ENCODE data around the gene TFRC. TPM values are rescaled to one million over a fixed set of nuclear protein-coding genes. Genes with fewer than 3 reads are reported as not detected.

Gene TFRC
- total RNA-seq: 124 and 212 TPM in 2 replicates

DNA sequence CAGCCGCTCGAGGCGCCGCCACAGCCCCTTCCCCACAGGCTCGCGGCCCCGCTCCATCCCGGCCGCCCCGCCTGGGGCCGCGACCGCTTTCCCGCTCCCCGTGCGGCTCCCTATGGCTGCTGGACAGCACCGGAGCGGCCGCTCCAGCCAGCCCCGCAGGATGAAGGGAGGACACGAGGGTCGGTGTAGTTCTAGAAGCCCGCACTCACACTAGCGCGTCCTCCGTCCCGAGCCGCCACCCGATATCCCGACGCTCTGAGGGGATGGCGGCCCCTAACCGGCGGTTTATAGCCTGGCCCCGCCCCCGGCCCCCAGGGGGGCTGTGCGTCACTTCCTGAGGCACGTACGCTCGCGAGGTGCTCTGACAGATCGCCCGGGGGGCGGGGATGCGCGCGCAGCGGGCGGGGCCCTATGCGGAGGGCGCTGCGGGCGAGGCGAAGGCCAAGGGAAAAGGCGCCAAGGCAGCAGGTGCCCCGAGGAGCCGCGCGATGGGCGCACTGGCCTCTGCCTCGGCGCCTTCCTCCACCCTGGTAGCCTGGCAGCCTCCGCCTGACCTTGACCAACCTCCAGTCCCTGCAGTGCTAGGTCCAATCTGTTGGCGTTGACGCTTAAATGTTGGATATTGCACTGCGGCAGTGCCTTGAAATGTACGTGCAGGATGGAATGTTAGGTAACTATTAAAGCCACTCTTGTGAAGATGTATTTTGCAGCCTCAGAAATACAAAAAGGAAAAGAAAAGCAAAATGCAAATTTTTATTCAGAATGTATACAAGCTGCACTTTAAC is at the start of gene TFRC:
Gene TFRC, minus strand, starts transcription at position 257 of the 785 bp plus-strand sequence. CDS start 4,991 bp downstream, outside the sequence.

Other genes with a start within 250 kb of the TFRC start
- gene TNK2, start 173.5 kb downstream of the TFRC start, total RNA-seq: 7.6 and 8.1 TPM in 2 replicates
- not detected in 2 replicates for gene ZDHHC19, start 129.3 kb upstream of the TFRC start, total RNA-seq
- gene SLC51A, start 134.4 kb upstream of the TFRC start, total RNA-seq: not detected in 2 replicates
- gene PCYT1A, start 205.6 kb upstream of the TFRC start, total RNA-seq: 65.9 and 76.7 TPM in 2 replicates
- gene DYNLT2B, start 236.2 kb upstream of the TFRC start, total RNA-seq: 9.4 and 11.4 TPM in 2 replicates